NCI-H1417 (cell line): ENCODE results near the gene PACC1.

ENCODE experiments used
- DNase-seq, 3 experiments: peaks; one replicate each; lab custom pipeline; 2025; lab: John Stamatoyannopoulos, UW

PACC1 gene

GRCh38 chr1:212438831-212439237, 24.1 kb upstream of the PACC1 start:
- DNase-seq = no peak

DNA sequence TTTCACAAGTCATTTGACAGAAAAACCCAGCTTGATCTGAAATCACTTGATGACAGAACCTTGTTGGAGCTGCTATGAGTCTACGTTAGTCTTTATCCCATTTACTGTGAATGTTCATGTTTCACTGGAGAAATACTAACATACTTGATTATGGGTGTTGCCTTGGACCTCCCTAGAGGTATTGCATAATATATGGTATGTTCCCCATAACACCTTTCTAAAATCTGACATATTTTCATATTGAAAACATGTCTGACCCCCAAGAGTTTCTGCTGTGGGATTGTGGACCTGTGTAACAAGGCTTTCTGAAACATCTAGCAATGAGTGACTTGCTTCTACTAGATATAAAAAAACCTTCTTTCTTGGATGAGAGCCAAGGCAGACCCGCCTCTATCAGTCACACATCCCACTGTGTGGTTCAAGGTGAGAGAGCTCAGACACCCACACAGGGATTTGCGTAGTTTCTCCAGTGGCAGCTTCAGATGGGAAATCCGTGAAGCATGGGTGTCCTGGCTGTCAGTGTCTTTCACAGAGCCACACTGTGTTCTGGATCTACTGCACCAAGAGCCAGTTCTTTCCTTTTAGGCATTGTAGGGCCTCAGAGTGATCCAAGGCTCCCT, 22.6 kb upstream of the PACC1 start:
- DNase-seq = peak in 1 of 3 experiments; percentile 43

DNA sequence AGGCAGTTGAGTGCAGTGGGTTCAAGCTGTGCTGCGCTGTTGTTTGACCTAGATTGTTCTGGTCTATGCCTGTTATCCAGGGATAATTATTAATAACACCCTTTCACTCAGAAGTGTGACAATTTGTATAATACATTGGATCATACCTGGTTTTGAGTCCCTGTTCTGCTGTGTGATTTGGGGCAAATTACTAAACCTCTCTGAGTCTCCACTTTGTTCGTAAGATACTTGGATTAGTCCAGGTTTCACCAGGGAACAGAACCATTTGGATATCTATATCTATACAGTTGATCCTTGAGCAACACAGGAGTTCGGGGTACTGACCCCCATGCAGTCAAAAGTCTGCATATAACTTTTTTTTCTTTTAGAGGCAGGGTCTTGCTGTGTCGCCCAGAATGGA, 20.3 kb upstream of the PACC1 start:
- DNase-seq = no peak

GRCh38 chr1:212433577-212434462, 19.1 kb upstream of the PACC1 start:
- DNase-seq = no peak

GRCh38 chr1:212432661-212433576, 18.2 kb upstream of the PACC1 start, which contains the start of gene NENF:
NENF (plus strand) TSS chr1:212432920; CDS start chr1:212432944, 24 bp downstream.
- DNase-seq = peak; percentile 70 to 80 (median 80)

GRCh38 chr1:212432272-212432660, 17.6 kb upstream of the PACC1 start:
- DNase-seq = peak in 1 of 3 experiments; percentile 59

- no peak for DNase-seq
Observed at GRCh38 chr1:212431644-212432043, 17.0 kb upstream of the PACC1 start.

DNA sequence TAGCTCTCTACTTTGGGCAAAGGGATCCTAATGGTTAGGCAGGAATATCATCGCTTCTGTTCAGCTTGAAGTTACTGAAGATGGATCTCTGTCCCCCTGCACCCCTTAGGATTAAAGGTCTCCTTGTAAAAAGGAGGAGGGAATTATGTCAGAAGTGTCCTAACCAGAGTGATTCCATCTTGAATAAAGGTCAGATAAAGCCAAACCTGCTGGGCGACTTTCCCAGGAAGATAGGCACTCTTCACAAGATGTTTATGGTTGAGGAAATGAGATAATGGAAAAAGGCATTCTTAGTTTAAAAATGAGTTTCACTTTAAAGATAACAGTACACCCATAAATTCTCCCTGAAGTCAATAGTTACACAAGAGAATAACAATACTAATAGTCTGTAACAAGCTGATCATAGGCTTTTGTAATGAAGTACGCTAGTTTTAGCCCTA, 16.3 kb upstream of the PACC1 start:
- no peak for DNase-seq

DNA sequence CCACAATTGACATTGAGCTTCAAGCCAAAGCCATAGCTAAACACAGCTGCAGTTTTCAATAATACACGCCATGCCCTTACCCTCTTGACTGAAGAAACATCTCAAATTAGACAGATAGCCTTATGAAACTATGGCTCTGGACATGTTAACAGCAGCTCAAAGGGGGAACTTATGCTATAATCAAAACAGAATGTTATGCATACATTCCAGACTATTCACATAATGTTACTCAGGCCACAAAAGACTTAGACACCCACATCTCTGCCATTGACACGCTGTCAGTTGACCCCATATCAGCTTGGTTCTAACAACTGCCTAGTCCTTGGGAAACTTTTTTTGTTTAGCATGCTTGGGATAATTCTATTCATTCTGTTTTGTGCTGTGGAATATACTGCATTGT, 15.7 kb upstream of the PACC1 start:
- no peak for DNase-seq

- DNase-seq = no peak
Observed at GRCh38 chr1:212428496-212428895, 13.8 kb upstream of the PACC1 start.

DNA sequence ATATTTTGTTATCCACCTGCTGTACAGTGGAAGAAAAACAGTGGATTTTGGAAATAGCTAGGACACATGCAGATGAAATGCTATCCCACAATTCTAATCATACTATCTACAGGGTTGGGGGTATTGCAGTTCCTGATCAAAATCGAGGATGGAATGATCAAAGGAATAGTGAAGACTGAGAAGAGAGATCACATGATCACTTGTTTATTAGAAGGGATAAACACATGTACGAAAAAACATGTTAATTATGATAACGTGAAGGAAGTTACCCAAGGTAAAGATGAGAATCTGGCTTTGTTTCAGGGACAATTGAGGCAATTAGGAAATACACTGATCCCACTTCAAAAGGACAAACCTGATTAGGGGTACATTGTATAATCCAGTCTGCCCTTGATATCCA, 9.2 kb upstream of the PACC1 start:
- no peak for DNase-seq

DNA sequence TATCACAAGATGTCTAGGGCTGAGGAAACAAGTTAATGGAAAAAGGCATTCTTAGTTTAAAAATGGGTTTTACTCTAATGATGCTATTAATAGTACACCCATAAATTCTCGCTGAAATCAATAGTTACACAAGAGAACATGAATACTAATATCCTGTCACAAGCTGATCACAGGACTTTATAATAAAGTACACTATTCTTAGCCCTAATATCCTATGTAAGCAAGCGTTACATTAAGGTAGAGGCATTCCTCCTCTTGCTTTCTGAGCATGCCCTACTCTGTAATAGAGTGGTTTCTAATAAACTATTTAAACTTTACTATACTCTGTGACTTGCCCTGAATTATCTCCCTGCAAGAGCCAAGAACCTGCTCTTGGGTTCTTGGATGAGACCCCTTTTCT, 6.5 kb upstream of the PACC1 start:
- DNase-seq = no peak

GRCh38 chr1:212415107-212415841, 588 bp upstream of the PACC1 start:
- no peak for DNase-seq

- DNase-seq = no peak
Observed at GRCh38 chr1:212413902-212414327, 771 bp downstream of the PACC1 start.

GRCh38 chr1:212412374-212412773, 2.3 kb downstream of the PACC1 start:
- no peak for DNase-seq

DNA sequence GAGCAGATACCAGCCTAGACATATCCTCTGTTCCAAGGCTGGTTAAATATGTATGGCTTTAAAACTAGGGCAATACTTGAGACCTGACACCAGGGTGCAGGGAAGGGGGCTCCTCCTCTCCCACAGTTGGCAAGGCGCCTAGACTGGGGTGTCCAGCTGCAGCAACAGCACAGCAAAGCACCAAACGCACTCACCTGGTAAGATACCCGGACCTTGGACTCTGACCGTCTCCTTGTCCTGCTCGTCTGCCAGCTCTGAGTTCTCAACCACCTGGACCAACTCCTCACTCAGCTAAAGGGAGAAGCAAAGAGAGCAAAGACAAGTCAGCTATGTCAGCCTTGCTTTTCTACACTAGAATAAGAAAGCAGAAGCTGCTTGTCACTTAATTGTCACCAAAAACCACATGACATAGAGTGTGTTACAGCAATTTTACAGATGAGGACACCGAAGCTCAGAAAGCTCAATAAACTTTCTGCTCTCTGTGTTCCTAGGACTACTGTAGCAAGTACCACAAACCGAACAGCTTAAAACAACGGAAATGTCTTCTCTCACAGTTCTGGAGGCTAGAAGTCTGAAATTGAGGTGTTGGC, 4.4 kb downstream of the PACC1 start:
- no peak for DNase-seq

DNA sequence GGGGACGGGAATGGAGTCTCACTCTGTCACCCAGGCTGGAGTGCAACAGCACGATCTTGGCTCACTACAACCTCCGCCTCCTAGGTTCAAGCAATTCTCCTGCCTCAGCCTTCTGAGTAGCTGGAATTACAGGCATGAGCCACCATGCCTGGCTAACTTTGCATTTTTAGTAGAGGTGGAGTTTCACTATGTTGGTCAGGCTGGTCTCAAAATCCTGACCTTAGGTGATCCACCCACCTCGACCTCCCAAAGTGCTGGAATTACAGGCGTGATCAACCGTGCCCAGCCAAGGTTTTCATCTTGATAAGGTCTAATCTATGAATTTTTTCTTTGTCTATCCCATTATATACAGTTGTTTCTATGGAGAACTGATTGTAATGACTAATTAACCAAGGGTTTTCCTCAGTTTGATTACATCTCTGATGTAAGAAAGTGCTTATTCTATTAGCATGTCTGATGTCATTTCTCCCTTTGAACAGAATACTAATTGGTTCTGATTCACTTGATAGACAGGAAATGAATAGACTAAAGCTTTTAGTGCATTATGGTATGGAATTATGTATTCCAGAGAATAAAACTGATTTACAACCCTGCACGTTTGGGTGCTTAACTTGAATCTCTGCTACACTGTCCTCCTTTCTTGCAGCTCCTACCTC, 11.9 kb downstream of the PACC1 start:
- no peak for DNase-seq

GRCh38 chr1:212401838-212402582, 12.7 kb downstream of the PACC1 start:
- no peak for DNase-seq

GRCh38 chr1:212401042-212401441, 13.6 kb downstream of the PACC1 start:
- DNase-seq = no peak

DNA sequence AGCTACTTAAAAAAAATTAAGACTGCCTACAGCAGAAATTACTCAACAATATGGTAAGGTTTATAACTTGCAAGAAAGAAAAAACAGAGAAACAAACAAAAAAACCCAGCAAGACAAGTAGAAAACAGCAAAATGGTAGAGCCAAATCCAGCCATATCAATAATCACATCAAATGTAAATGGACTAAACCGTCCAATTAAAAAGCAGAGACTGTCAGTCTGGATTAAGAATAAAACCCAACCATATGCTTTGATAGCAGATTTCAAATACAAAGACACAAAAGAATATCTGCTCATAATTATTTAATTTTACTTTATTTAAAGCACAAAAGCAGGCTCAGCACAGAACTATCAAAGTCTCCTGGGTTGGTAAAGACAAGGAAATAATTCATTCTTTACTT, 17.5 kb downstream of the PACC1 start:
- DNase-seq = no peak
